Testis (tissue), 3 donors: ENCODE results near the gene PLEKHO1. TPM values are rescaled to one million over a fixed set of nuclear protein-coding genes. Genes with fewer than 3 reads are reported as not detected.
A peak's percentile ranks its signal among the peaks of the same experiment; 100 is the strongest.

ENCODE experiments used
- DNase-seq: peaks from one replicate; pipeline ENCODE4 v3.0.0-alpha.2; 2019
- H3K27ac ChIP-seq, 2 donors: fragments of 200-600 bp; sonication (generic); one replicate each; pipeline ENCODE4 v1.5.1; 2019
- H3K27me3 ChIP-seq: fragments of 200-600 bp; sonication (generic); one replicate; pipeline ENCODE4 v1.5.1; 2019
- H3K36me3 ChIP-seq: fragments of 200-600 bp; sonication (generic); one replicate; pipeline ENCODE4 v1.5.1; 2017; ENCODE audit warnings: low read depth; ENCODE audit errors: missing control alignments
- H3K4me1 ChIP-seq: fragments of 200-600 bp; sonication (generic); one replicate; pipeline ENCODE4 v1.5.1; 2019
- H3K4me3 ChIP-seq, 2 donors: fragments of 200-600 bp; sonication (generic); one replicate each; pipeline ENCODE4 v1.5.1; 2017 to 2019
- H3K9me3 ChIP-seq: fragments of 200-600 bp; sonication (generic); one replicate; pipeline ENCODE4 v1.5.1; 2017
- CTCF ChIP-seq, 3 experiments: fragments of 450-650 bp in 2 of 3; fragments of 200-600 bp in 1 of 3; sonication (generic) in 1 of 3; IDR thresholded peaks; one replicate each; pipeline ENCODE4 v1.5.1; 2016 to 2019; ENCODE audit warnings: antibody characterized with exemption in 3 of 3, mild to moderate bottlenecking in 2 of 3, moderate library complexity in 1 of 3
- POLR2A ChIP-seq: fragments of 450-650 bp; IDR thresholded peaks from one replicate; pipeline ENCODE4 v1.6.1; 2017; ENCODE audit warnings: antibody characterized with exemption, mild to moderate bottlenecking, moderate library complexity
- WGBS, 2 donors: methylation state at CpG; one replicate each; pipeline ENCODE4 v1.1.5; 2018; 5-methylcytosine and 5-hydroxymethylcytosine counted together
- intact Hi-C: fragments of 100-400 bp; cut with DNase I; formaldehyde crosslinking; loops from one replicate; pipeline ENCODE4 v1.15.1; 2023; ENCODE audit warnings: low total_unique reads
- polyA plus RNA-seq: library from polyadenylated mRNA; stranded (reverse); fragments of 350-450 nt; fragmentation: Illumina TruSeq; extraction: RNeasy Lipid Tissue Mini Kit (QIAGEN cat#74804); gene quantifications from one replicate; pipeline ENCODE4 v1.2.3, GENCODE V29; 2014; ENCODE audit warnings: low read depth, low replicate concordance; ENCODE audit not compliant: insufficient read depth
- total RNA-seq, 2 donors: library from RNA; depleted of rRNA; stranded (reverse); fragments of >200 nt; gene quantifications; one replicate each; pipeline ENCODE4 v1.2.3, GENCODE V29; 2016

Gene PLEKHO1
- total and polyA plus RNA-seq, 3 donors from 2014 or later = 83.5 to 283 (median 175) TPM

- 55 to 57% methylated on average over 4 of the region's 4 CpGs for WGBS, 2 donors
- Histone ChIP-seq H3K4me1 (peaks cover 18% of the 10 kb centered on the region), H3K27me3 (no peaks in the 10 kb centered on the region), H3K27ac (peak overlapping the region; percentile 67 to 95), H3K9me3 (no peaks in the 10 kb centered on the region), H3K4me3 (no peak overlapping the region), H3K36me3 (no peaks in the 10 kb centered on the region)
- TF ChIP-seq CTCF (IDR thresholded peaks at IDR 0.05) (no peak), POLR2A (no peak)
- DNase-seq = no peak
- intact Hi-C loops = no loop called here
Measured at GRCh38 chr1:150162582-150162861, 12.8 kb downstream of the PLEKHO1 start.

GRCh38 chr1:150162862-150163706, 13.4 kb downstream of the PLEKHO1 start:
- Histone ChIP-seq H3K4me3 (no peak overlapping the region), H3K36me3 (no peaks in the 10 kb centered on the region), H3K27ac (peak overlapping the region; percentile 67 to 95), H3K9me3 (no peaks in the 10 kb centered on the region), H3K27me3 (no peaks in the 10 kb centered on the region), H3K4me1 (peaks cover 18% of the 10 kb centered on the region)
- peak; percentile 85 for DNase-seq
- 35 to 42% methylated on average over 13 to 14 of the region's 14 CpGs for WGBS, 2 donors
- TF ChIP-seq POLR2A (peak; percentile 80), CTCF (IDR thresholded peaks at IDR 0.05) (peak in 1 of 3 experiments; percentile 3)
- intact Hi-C loops = no loop called here

GRCh38 chr1:150164224-150164623, 14.5 kb downstream of the PLEKHO1 start:
- 79 to 86% methylated on average over 5 of the region's 5 CpGs for WGBS, 2 donors
- intact Hi-C loops = no loop called here
- H3K4me1 ChIP-seq = peaks cover 11% of the 10 kb centered on the region
- no peaks in the 10 kb centered on the region for H3K27me3 ChIP-seq
- H3K36me3 ChIP-seq = no peaks in the 10 kb centered on the region
- no peak overlapping the region for H3K4me3 ChIP-seq
- peak overlapping the region; percentile 29 to 95 for H3K27ac ChIP-seq
- TF ChIP-seq POLR2A (no peak), CTCF (IDR thresholded peaks at IDR 0.05) (no peak)
- no peak for DNase-seq
- no peaks in the 10 kb centered on the region for H3K9me3 ChIP-seq

- Histone ChIP-seq H3K36me3 (no peaks in the 10 kb centered on the region), H3K4me1 (peaks cover 6% of the 10 kb centered on the region), H3K27ac (peak overlapping the region in 1 of 2 donors; percentile 95), H3K4me3 (no peak overlapping the region), H3K9me3 (no peaks in the 10 kb centered on the region), H3K27me3 (no peaks in the 10 kb centered on the region)
- intact Hi-C loops = loop anchor here (5.0 kb wide), 1 partner anchor 87 kb away; no protein-coding TSS in a partner anchor
- no peak for TF ChIP-seq POLR2A
- no peak for TF ChIP-seq CTCF (IDR thresholded peaks at IDR 0.05)
- DNase-seq = no peak
- WGBS, 2 donors = 79 to 86% methylated on average over 5 of the region's 5 CpGs
Measured at GRCh38 chr1:150164779-150165178, 15.1 kb downstream of the PLEKHO1 start.
